ENCODE measurements around the gene UACA. TPM values are rescaled to one million over a fixed set of nuclear protein-coding genes. Genes with fewer than 3 reads are reported as not detected.

Gene UACA
- total and polyA plus RNA-seq, 8 donors = 4.9 to 135 (median 36.1) TPM

GRCh38 chr15:70788114-70789049, 25.0 kb upstream of the UACA start:
- no peak overlapping the region for H3K27ac ChIP-seq
- H3K9me3 ChIP-seq = no peaks in the 10 kb centered on the region
- TF ChIP-seq POLR2A (IDR thresholded peaks at IDR 0.05) (no peak), POLR2AphosphoS5 (IDR thresholded peaks at IDR 0.05) (no peak), EP300 (IDR thresholded peaks at IDR 0.05) (no peak)
- TF ChIP-seq, protein P1, sequence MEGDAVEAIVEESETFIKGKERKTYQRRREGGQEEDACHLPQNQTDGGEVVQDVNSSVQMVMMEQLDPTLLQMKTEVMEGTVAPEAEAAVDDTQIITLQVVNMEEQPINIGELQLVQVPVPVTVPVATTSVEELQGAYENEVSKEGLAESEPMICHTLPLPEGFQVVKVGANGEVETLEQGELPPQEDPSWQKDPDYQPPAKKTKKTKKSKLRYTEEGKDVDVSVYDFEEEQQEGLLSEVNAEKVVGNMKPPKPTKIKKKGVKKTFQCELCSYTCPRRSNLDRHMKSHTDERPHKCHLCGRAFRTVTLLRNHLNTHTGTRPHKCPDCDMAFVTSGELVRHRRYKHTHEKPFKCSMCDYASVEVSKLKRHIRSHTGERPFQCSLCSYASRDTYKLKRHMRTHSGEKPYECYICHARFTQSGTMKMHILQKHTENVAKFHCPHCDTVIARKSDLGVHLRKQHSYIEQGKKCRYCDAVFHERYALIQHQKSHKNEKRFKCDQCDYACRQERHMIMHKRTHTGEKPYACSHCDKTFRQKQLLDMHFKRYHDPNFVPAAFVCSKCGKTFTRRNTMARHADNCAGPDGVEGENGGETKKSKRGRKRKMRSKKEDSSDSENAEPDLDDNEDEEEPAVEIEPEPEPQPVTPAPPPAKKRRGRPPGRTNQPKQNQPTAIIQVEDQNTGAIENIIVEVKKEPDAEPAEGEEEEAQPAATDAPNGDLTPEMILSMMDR (IDR thresholded peaks at IDR 0.05) = no peak
- intact Hi-C loops (cut with DNase I; ENCODE audit: low total_unique reads) = no loop called here
- no peaks in the 10 kb centered on the region for H3K27me3 ChIP-seq
- no peaks in the 10 kb centered on the region for H3K36me3 ChIP-seq
- no peak for DNase-seq
- no peaks in the 10 kb centered on the region for H3K4me1 ChIP-seq
- no peak overlapping the region for H3K4me3 ChIP-seq
- WGBS, 5 donors = 84 to 91% (median 86%) methylated on average over 6 of the region's 6 CpGs

- intact Hi-C loops (cut with DNase I; ENCODE audit: low total_unique reads) = no loop called here
- H3K36me3 ChIP-seq = no peaks in the 10 kb centered on the region
- H3K4me3 ChIP-seq = no peak overlapping the region
- 89 to 99% (median 95%) methylated on average over 4 of the region's 4 CpGs for WGBS, 5 donors
- no peaks in the 10 kb centered on the region for H3K9me3 ChIP-seq
- TF ChIP-seq, protein P1 (IDR thresholded peaks at IDR 0.05) = no peak
- TF ChIP-seq POLR2AphosphoS5 (IDR thresholded peaks at IDR 0.05) (no peak), POLR2A (IDR thresholded peaks at IDR 0.05) (no peak), EP300 (IDR thresholded peaks at IDR 0.05) (no peak)
- H3K4me1 ChIP-seq = no peaks in the 10 kb centered on the region
- no peak overlapping the region for H3K27ac ChIP-seq
- H3K27me3 ChIP-seq = no peaks in the 10 kb centered on the region
- no peak for DNase-seq
Measured at GRCh38 chr15:70786996-70787395, 23.6 kb upstream of the UACA start.

- Histone ChIP-seq H3K36me3 (no peaks in the 10 kb centered on the region), H3K27ac (no peak overlapping the region), H3K4me1 (peaks cover 0 to 4% (median 2%) of the 10 kb centered on the region in 4 donors), H3K27me3 (peaks cover 0 to 4% (median 0%) of the 10 kb centered on the region in 3 donors), H3K4me3 (no peak overlapping the region), H3K9me3 (no peaks in the 10 kb centered on the region)
- intact Hi-C loops (cut with DNase I; ENCODE audit: low total_unique reads) = no loop called here
- 42 to 60% (median 43%) methylated on average over 6 of the region's 6 CpGs for WGBS, 5 donors
- no peak for TF ChIP-seq EP300 (IDR thresholded peaks at IDR 0.05)
- TF ChIP-seq POLR2A (IDR thresholded peaks at IDR 0.05) = no peak
- no peak for TF ChIP-seq POLR2AphosphoS5 (IDR thresholded peaks at IDR 0.05)
- TF ChIP-seq, protein P1 (IDR thresholded peaks at IDR 0.05) = no peak
- DNase-seq = peak; percentile 36 to 45
Measured at GRCh38 chr15:70783610-70784022, 20.3 kb upstream of the UACA start.

GRCh38 chr15:70783041-70783440, 19.7 kb upstream of the UACA start:
- peak overlapping the region in 1 of 5 donors; percentile 27 for H3K27ac ChIP-seq

More at GRCh38 chr15:70783041-70783440, 19.7 kb upstream of the UACA start:
- Histone ChIP-seq H3K4me3 (no peak overlapping the region), H3K36me3 (no peaks in the 10 kb centered on the region), H3K27me3 (peaks cover 0 to 4% (median 0%) of the 10 kb centered on the region in 3 donors), H3K4me1 (peaks cover 0 to 10% (median 3%) of the 10 kb centered on the region in 4 donors), H3K9me3 (no peaks in the 10 kb centered on the region)
- intact Hi-C loops (cut with DNase I; ENCODE audit: low total_unique reads) = no loop called here
- 70 to 84% (median 79%) methylated on average over 3 of the region's 3 CpGs for WGBS, 5 donors
- DNase-seq = no peak
- TF ChIP-seq POLR2A (IDR thresholded peaks at IDR 0.05) (no peak), POLR2AphosphoS5 (IDR thresholded peaks at IDR 0.05) (no peak)

Measured in stomach (tissue), 9 donors.